ENCODE results near the gene MLEC. TPM values are rescaled to one million over a fixed set of nuclear protein-coding genes. Genes with fewer than 3 reads are reported as not detected.

Gene MLEC
- total RNA-seq, 4 donors from 2014 or later, result 122 to 288 (median 187) TPM

- Histone ChIP-seq H3K36me3 (peaks cover 5 to 14% of the 10 kb centered on the region in 2 donors), H3K4me3 (replicated peaks in 1 of 3) (no peak overlapping the region), H3K4me1 (no peaks in the 10 kb centered on the region), H3K27ac (no peak overlapping the region), H3K27me3 (no peaks in the 10 kb centered on the region), H3K9me3 (no peaks in the 10 kb centered on the region)
- TF ChIP-seq POLR2A (IDR thresholded peaks at IDR 0.05) (no peak), CTCF (IDR thresholded peaks at IDR 0.05) (no peak)
- WGBS, 2 donors, result 91 to 93% methylated on average over 27 to 32 of the region's 38 CpGs
- no peak for DNase-seq
- intact Hi-C loops (cut with DNase I), result no loop called here
Measured at GRCh38 chr12:120736404-120737331, 49.7 kb downstream of the MLEC start.

GRCh38 chr12:120737557-120738251 lies 50.8 kb downstream of the MLEC start:
- Histone ChIP-seq H3K9me3 (no peaks in the 10 kb centered on the region), H3K4me1 (no peaks in the 10 kb centered on the region), H3K27me3 (no peaks in the 10 kb centered on the region), H3K4me3 (replicated peaks in 1 of 3) (no peak overlapping the region), H3K36me3 (peaks cover 5 to 14% of the 10 kb centered on the region in 2 donors), H3K27ac (no peak overlapping the region)
- TF ChIP-seq POLR2A (IDR thresholded peaks at IDR 0.05) (no peak), CTCF (IDR thresholded peaks at IDR 0.05) (no peak)
- whole genome bisulfite sequencing, 2 donors, result 92 to 93% methylated on average over 15 to 23 of the region's 25 CpGs
- intact Hi-C loops (cut with DNase I), result no loop called here
- no peak for DNase-seq

GRCh38 chr12:120738252-120739030 lies 51.5 kb downstream of the MLEC start:
- no peak for DNase-seq
- H3K36me3 ChIP-seq, result peaks cover 5 to 14% of the 10 kb centered on the region in 2 donors

GRCh38 chr12:120739031-120739762 lies 52.2 kb downstream of the MLEC start:
- H3K4me1 ChIP-seq, result no peaks in the 10 kb centered on the region
- peaks cover 5 to 14% of the 10 kb centered on the region in 2 donors for H3K36me3 ChIP-seq
- DNase-seq, result no peak
- TF ChIP-seq CTCF (IDR thresholded peaks at IDR 0.05) (no peak), POLR2A (IDR thresholded peaks at IDR 0.05) (no peak)
- intact Hi-C loops (cut with DNase I), result no loop called here
- no peak overlapping the region for H3K4me3 ChIP-seq (replicated peaks in 1 of 3)
- H3K27ac ChIP-seq, result no peak overlapping the region
- WGBS, 2 donors, result 93 to 97% methylated on average over 22 to 37 of the region's 38 CpGs
- no peaks in the 10 kb centered on the region for H3K9me3 ChIP-seq
- no peaks in the 10 kb centered on the region for H3K27me3 ChIP-seq

More at GRCh38 chr12:120738252-120739030, 51.5 kb downstream of the MLEC start:
- Histone ChIP-seq H3K27me3 (no peaks in the 10 kb centered on the region), H3K9me3 (no peaks in the 10 kb centered on the region), H3K27ac (no peak overlapping the region), H3K4me1 (no peaks in the 10 kb centered on the region), H3K4me3 (replicated peaks in 1 of 3) (no peak overlapping the region)
- intact Hi-C loops (cut with DNase I), result no loop called here
- TF ChIP-seq POLR2A (IDR thresholded peaks at IDR 0.05), result no peak
- TF ChIP-seq CTCF (IDR thresholded peaks at IDR 0.05), result no peak
- 91 to 97% methylated on average over 18 to 20 of the region's 31 CpGs for WGBS, 2 donors
